Measurements from ENCODE around the gene POU2F3. TPM values are rescaled to one million over a fixed set of nuclear protein-coding genes. Genes with fewer than 3 reads are reported as not detected.

The POU2F3 gene
- total and polyA plus RNA-seq, 4 donors = 2.6 to 3.9 (median 3.1) TPM

GRCh38 chr11:120342226-120342625 lies 102.3 kb downstream of the POU2F3 start:
- DNase-seq (no peak), ATAC-seq (ENCODE audit: insufficient read depth, low FRiP score) (no peak)
- no peak overlapping the region for H3K9ac ChIP-seq (ENCODE audit: insufficient read depth in 1 of 2, low read length in 2 of 2)
- 58 to 71% methylated on average over 3 of the region's 3 CpGs for WGBS, 2 donors
- peak overlapping the region in 1 of 2 donors; percentile 45 for H3K27ac ChIP-seq (ENCODE audit: low read depth in 1 of 2, low read length in 1 of 2)
- no peak overlapping the region for H3K4me3 ChIP-seq
- no peak for TF ChIP-seq CTCF (IDR thresholded peaks at IDR 0.05; ENCODE audit: control extremely low read depth, extremely low read depth)
- no peaks in the 10 kb centered on the region for H3K27me3 ChIP-seq (ENCODE audit: control insufficient read depth in 3 of 3, insufficient read depth in 3 of 3, low read length in 2 of 3)
- peaks cover 3 to 38% (median 15%) of the 10 kb centered on the region in 5 donors for H3K4me1 ChIP-seq (ENCODE audit: control insufficient read depth in 5 of 5, insufficient read depth in 5 of 5, low read length in 5 of 5)
- no peaks in the 10 kb centered on the region for H3K36me3 ChIP-seq (ENCODE audit: control insufficient read depth in 4 of 4, insufficient read depth in 4 of 4, low read length in 4 of 4)
- no peaks in the 10 kb centered on the region for H3K9me3 ChIP-seq (ENCODE audit: control insufficient read depth in 4 of 4, insufficient read depth in 3 of 4, low read length in 3 of 4)

GRCh38 chr11:120342678-120343077 lies 102.7 kb downstream of the POU2F3 start:
- no peak overlapping the region for H3K27ac ChIP-seq (ENCODE audit: low read depth in 1 of 2, low read length in 1 of 2)
- H3K4me1 ChIP-seq (ENCODE audit: control insufficient read depth in 5 of 5, insufficient read depth in 5 of 5, low read length in 5 of 5) = peaks cover 3 to 43% (median 17%) of the 10 kb centered on the region in 5 donors
- H3K9me3 ChIP-seq (ENCODE audit: control insufficient read depth in 4 of 4, insufficient read depth in 3 of 4, low read length in 3 of 4) = no peaks in the 10 kb centered on the region
- WGBS, 2 donors = 52 to 63% methylated on average over 3 of the region's 3 CpGs
- no peak for ATAC-seq (ENCODE audit: insufficient read depth, low FRiP score)
- H3K27me3 ChIP-seq (ENCODE audit: control insufficient read depth in 3 of 3, insufficient read depth in 3 of 3, low read length in 2 of 3) = no peaks in the 10 kb centered on the region
- H3K36me3 ChIP-seq (ENCODE audit: control insufficient read depth in 4 of 4, insufficient read depth in 4 of 4, low read length in 4 of 4) = no peaks in the 10 kb centered on the region
- no peak overlapping the region for H3K4me3 ChIP-seq
- H3K9ac ChIP-seq (ENCODE audit: insufficient read depth in 1 of 2, low read length in 2 of 2) = no peak overlapping the region
- TF ChIP-seq CTCF (IDR thresholded peaks at IDR 0.05; ENCODE audit: control extremely low read depth, extremely low read depth) = no peak
- DNase-seq = no peak

- Histone ChIP-seq H3K4me3 (no peak overlapping the region), H3K36me3 (ENCODE audit: control insufficient read depth in 4 of 4, insufficient read depth in 4 of 4, low read length in 4 of 4) (no peaks in the 10 kb centered on the region), H3K4me1 (ENCODE audit: control insufficient read depth in 5 of 5, insufficient read depth in 5 of 5, low read length in 5 of 5) (peaks cover 3 to 42% (median 18%) of the 10 kb centered on the region in 5 donors), H3K27me3 (ENCODE audit: control insufficient read depth in 3 of 3, insufficient read depth in 3 of 3, low read length in 2 of 3) (no peaks in the 10 kb centered on the region), H3K9ac (ENCODE audit: insufficient read depth in 1 of 2, low read length in 2 of 2) (no peak overlapping the region), H3K27ac (ENCODE audit: low read depth in 1 of 2, low read length in 1 of 2) (no peak overlapping the region), H3K9me3 (ENCODE audit: control insufficient read depth in 4 of 4, insufficient read depth in 3 of 4, low read length in 3 of 4) (no peaks in the 10 kb centered on the region)
- no peak for TF ChIP-seq CTCF (IDR thresholded peaks at IDR 0.05; ENCODE audit: control extremely low read depth, extremely low read depth)
- 70 to 88% methylated on average over 2 of the region's 2 CpGs for WGBS, 2 donors
- no peak for DNase-seq
- ATAC-seq (ENCODE audit: insufficient read depth, low FRiP score) = no peak
These were observed 103.5 kb downstream of the POU2F3 start for GRCh38 chr11:120343429-120343828.

Measured in lung (tissue), 12 donors.